Right renal pelvis (tissue), 4 donors: ENCODE data around the gene ADK. TPM values are rescaled to one million over a fixed set of nuclear protein-coding genes. Genes with fewer than 3 reads are reported as not detected.
"Not testable (repeated sequence)": the region's sequence is repeated elsewhere in the genome, so short reads cannot be mapped to it uniquely, and the experiment has no call there.

Experiments used
- DNase-seq, 4 donors: peaks; one replicate each; pipeline ENCODE4 v3.0.0-alpha.2; 2013; ENCODE audit warnings: low read depth in 4 of 4, low spot score in 3 of 4, missing footprints in 1 of 4
- polyA plus RNA-seq, 4 donors: library from polyadenylated mRNA; unstranded; fragments of 120-200 nt; gene quantifications; one replicate each; pipeline ENCODE4 v1.2.1, GENCODE V29; 2013; ENCODE audit not compliant: insufficient read length in 4 of 4

The ADK gene
- polyA plus RNA-seq, 4 donors, result 31.1 to 37.3 (median 33.0) TPM

- no peak for DNase-seq
Measured at GRCh38 chr10:74453169-74453568, 302.1 kb downstream of the ADK start.

GRCh38 chr10:74457478-74457877 is 306.5 kb downstream of the ADK start:
- not testable (repeated sequence) for DNase-seq

- DNase-seq, result no peak
Measured at GRCh38 chr10:74460812-74461211, 309.8 kb downstream of the ADK start.

GRCh38 chr10:74474022-74474713 is 323.1 kb downstream of the ADK start:
- no peak for DNase-seq

- DNase-seq, result not testable (repeated sequence)
Measured at GRCh38 chr10:74476162-74476706, 325.2 kb downstream of the ADK start.

GRCh38 chr10:74480778-74481177 is 329.8 kb downstream of the ADK start:
- DNase-seq, result no peak

GRCh38 chr10:74483356-74483755 is 332.3 kb downstream of the ADK start:
- DNase-seq, result no peak

- DNase-seq, result no peak
Measured at GRCh38 chr10:74485283-74485682, 334.3 kb downstream of the ADK start.

- no peak for DNase-seq
Measured at GRCh38 chr10:74486659-74487058, 335.6 kb downstream of the ADK start.

GRCh38 chr10:74488907-74489306 is 337.9 kb downstream of the ADK start:
- no peak for DNase-seq

GRCh38 chr10:74490551-74490950 is 339.5 kb downstream of the ADK start:
- no peak for DNase-seq

- no peak for DNase-seq
Measured at GRCh38 chr10:74491014-74491413, 340.0 kb downstream of the ADK start.

GRCh38 chr10:74496276-74496675 is 345.3 kb downstream of the ADK start:
- DNase-seq, result not testable (repeated sequence)

GRCh38 chr10:74498664-74499063 is 347.6 kb downstream of the ADK start:
- DNase-seq, result not testable (repeated sequence)

GRCh38 chr10:74500026-74500704 is 349.1 kb downstream of the ADK start:
- DNase-seq, result no peak

GRCh38 chr10:74500816-74501215 is 349.8 kb downstream of the ADK start:
- no peak for DNase-seq

GRCh38 chr10:74502963-74503608 is 352.1 kb downstream of the ADK start:
- DNase-seq, result no peak

GRCh38 chr10:74507951-74508350 is 356.9 kb downstream of the ADK start:
- no peak for DNase-seq

GRCh38 chr10:74510594-74510993 is 359.6 kb downstream of the ADK start:
- DNase-seq, result no peak

GRCh38 chr10:74511051-74511450 is 360.0 kb downstream of the ADK start:
- DNase-seq, result no peak

- no peak for DNase-seq
Measured at GRCh38 chr10:74514322-74514721, 363.3 kb downstream of the ADK start.
